ENCODE measurements around the gene CCDC196.

DNA sequence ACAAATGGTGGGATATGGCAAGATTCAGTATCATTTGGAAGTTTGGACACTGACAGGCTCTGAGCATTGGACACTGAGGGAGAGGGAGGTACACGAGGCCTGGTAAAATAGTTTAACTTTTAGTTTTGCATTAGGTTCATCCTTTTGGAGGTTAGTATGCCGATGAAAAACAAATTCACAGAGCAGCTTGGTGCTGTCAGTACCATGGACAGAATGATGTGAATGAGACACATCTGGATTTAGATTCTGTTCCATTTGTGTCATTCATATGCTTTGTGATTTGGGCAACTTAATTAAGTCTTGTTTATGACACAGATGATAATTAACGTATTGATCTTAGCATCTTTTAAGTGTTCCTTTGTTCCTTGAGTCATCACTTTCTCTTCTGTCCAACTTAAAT lies 55.5 kb downstream of the CCDC196 start:
- TF ChIP-seq, protein P1, sequence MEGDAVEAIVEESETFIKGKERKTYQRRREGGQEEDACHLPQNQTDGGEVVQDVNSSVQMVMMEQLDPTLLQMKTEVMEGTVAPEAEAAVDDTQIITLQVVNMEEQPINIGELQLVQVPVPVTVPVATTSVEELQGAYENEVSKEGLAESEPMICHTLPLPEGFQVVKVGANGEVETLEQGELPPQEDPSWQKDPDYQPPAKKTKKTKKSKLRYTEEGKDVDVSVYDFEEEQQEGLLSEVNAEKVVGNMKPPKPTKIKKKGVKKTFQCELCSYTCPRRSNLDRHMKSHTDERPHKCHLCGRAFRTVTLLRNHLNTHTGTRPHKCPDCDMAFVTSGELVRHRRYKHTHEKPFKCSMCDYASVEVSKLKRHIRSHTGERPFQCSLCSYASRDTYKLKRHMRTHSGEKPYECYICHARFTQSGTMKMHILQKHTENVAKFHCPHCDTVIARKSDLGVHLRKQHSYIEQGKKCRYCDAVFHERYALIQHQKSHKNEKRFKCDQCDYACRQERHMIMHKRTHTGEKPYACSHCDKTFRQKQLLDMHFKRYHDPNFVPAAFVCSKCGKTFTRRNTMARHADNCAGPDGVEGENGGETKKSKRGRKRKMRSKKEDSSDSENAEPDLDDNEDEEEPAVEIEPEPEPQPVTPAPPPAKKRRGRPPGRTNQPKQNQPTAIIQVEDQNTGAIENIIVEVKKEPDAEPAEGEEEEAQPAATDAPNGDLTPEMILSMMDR (IDR thresholded peaks at IDR 0.05; ENCODE audit: borderline replicate concordance, extremely low read depth, low read length, poor library complexity, severe bottlenecking): no peak
- no peak for TF ChIP-seq EZH2 (IDR thresholded peaks at IDR 0.05; ENCODE audit: borderline replicate concordance, low read depth, low read length, severe bottlenecking)

Data from DND-41 (cell line).